Stimulated activated CD8-positive, alpha-beta memory T cell treated with anti-CD3 and anti-CD28 coated beads, Interleukin-7, amount 100 ng/mL, for 48 hours (primary cell): ENCODE results near the gene EHD3.
"Not testable (repeated sequence)": the region's sequence is repeated elsewhere in the genome, so short reads cannot be mapped to it uniquely, and the experiment has no call there.

Source experiments
- DNase-seq, 2 donors: peaks; one replicate each; pipeline ENCODE4 v3.0.0-alpha.2; 2020; ENCODE audit warnings: low read depth in 1 of 2; ENCODE audit errors: extremely low read depth in 1 of 2

Gene EHD3

DNA sequence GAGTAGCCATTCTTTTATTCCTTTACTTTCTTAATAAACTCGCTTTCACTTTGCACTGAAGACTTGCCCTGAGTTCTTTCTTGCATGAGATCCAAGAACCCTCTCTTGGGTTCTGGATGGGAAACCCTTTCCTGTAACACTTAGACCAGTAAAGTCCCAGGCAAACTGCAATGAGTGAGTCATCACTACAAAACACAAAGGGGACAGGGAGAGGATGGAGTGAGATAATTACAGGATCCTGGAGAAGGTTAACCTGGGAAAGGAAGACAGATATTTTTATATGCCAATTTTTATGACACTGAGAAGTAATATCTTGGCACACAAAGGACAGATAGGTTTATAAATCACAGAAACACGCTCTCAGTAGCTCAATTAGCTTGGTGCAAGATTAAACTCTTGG is 48.7 kb downstream of the EHD3 start:
- DNase-seq: no peak

DNA sequence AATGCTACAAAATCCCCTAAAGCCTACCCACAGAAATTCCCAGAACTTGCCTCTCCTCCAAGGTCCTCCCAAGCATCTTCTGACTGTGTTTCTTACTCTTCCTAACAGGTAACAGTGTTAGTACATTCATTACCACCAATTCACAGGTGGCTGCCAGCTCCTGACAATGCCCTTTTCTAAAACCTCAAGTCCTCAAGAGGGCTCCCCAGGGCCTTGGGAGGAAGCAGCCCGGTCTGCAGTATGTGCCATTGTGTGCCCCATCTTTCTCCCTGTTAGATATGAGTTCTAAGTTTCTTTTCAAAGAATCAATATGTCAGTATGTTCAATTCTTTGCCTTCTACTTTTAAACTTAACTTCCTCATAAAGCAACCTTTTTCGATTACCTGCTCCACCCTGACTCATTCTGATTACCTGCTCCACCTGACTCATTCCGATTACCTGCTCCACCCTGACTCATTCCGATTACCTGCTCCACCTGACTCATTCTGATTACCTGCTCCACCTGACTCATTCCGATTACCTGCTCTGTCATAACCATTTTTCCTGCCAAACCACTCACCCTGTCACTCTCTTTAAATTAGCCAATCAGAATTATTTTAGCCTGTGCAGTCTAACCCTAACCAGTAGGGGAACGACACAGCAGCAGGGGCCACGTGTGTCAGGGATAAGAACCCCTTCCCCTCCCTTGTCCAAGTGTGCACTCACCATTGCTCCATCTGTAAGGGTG is 49.4 kb downstream of the EHD3 start:
- not testable (repeated sequence) for DNase-seq

DNA sequence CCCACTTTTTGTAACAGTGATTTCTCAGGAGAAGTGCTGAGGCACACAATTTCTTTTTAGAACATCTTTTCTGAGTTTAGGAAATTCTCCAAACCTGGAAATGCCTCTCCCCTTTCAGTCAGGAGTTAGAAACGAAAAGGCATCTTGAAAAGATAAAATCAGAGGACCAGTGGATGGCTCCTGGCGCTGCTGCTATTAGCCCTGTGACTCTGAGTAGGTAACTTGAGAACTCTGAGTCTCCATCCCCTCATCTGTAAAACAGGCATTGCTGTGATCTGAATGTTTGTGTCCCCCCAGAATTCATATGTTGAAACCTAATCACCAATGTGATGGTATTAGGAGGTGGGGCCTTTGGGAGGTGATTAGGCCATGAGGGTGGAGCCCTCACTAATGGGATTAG is 50.2 kb downstream of the EHD3 start:
- DNase-seq: no peak

DNA sequence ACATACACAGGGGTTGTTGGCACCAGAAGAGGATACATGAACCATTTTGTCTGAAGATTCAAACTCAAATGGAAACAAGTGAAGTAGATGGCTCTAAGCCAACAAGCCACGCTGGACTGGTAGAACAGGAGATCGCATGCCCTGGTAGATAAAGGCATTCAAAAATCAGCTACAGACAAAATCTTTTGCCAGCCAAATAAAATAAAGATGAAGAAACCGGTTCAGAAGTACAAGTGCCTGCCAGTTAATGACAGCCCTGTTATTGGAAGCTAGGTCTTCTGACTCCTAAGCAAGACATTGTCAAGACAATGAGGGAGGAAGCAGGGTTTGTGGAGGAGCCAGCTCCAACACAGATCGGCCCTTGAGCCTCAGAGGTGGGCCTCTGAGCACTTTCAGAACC is 52.3 kb downstream of the EHD3 start:
- DNase-seq: no peak

DNA sequence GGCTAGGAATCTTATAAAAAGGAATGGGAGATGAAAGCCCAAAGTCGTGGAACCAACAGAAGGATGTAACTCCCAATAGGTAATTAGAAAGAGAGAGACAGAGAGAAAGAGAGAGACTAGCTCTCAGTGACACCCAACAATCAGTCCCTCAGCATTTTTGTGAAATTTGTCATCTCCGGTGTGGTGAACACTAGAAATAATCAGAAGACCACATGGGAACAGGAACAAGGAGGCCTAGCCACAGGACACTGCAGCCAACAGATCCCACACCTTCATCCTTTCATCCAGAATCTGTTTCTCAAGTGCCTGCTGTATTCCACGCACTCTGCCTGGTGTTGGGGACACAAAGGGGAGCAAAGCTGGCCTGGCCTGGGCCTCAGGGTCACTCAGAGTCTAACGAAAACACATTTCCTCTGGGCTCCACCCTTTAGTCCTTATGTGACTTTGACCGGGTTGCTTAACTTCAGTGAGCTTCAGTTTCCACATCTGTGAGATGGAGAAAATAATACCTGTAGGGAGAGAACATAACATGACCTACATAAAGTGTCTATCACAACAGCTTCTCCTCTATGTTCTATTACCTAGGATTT is 53.1 kb downstream of the EHD3 start:
- DNase-seq: no peak

DNA sequence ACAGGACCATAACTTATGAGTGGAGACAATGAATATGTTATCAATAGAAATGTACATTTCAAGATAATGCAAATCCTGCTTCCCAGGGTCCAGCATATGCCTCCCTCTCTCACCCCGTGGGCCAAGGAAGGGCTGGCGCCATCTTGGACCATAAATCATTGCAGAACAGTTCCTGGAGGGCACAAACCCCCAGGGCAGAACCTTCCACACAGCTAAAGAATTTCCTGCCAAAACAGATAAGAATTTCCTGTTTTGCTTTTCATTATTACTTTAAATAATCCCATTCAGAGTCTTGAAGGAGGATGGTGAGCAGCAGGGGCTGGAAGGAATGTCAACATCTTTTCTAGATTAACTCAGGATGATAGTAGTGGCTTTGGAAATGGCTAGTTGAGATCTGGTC is 53.7 kb downstream of the EHD3 start:
- DNase-seq: no peak

DNA sequence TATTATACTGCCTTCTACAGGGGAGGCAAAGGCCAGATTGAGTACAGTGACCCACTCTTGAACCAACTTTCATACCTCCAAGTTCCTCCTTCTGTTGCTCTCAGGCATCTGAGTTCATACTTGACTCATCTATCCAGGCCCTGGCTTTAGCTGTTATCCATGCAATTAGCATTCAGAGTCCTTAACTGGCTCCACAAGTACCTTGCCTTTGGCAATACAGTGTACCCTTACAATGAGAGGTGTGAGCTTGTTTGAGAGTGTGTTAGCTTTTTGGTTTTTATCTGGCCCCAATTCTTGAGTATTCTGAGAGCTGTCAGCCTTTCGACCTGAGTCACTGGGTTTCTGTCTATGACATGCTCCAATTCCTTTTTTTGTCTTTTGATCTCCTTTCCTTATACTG is 60.2 kb downstream of the EHD3 start:
- no peak for DNase-seq

DNA sequence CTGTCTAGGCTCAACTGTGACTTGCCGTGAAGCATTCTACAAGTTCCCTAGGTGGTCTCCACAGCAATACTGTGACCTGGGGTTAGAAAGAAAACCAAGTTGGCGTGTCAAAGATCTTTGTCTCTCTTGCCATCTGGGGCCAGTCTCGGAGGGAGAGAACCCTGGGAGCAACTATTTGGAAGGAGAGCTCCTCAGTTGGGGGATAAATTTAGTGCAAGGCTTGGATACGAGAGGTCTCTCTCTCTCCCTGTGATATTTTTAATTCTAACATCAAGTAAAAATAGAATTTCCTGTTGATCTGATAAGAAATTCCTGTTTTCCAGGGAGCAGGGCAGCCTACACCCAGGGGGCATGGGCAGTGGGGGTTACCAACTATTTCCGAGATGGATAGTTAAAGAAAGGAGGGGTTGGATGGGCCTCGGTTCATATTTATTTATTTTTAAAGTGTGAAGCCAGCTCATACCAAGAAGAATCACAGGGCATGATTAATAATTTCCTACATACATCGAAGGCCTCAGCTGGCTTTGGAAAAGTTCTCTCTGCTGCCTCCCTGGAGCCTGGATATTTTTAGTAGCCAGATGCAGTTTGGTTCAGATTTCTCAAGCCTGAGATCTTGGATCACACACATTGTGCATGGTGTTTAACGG is 62.8 kb downstream of the EHD3 start:
- DNase-seq: no peak

DNA sequence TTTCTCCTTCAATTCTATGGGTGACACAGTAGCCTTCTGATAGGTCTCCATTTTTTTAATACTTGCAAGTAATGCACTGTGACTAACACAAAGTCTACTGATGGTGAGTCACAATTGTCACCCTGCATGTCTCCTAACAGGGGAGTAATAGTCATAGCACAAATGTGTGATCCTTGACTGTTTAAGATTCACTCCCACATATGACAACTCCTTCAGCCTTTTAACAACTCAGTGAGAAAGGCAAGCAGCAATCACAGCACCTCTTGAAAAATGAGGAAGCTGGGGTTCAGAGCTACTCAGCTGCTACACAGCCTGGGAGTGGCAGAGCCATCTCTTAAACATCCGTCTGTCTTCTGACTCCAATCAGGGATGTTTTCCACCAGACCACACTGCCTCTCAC is 63.8 kb downstream of the EHD3 start:
- DNase-seq: no peak

DNA sequence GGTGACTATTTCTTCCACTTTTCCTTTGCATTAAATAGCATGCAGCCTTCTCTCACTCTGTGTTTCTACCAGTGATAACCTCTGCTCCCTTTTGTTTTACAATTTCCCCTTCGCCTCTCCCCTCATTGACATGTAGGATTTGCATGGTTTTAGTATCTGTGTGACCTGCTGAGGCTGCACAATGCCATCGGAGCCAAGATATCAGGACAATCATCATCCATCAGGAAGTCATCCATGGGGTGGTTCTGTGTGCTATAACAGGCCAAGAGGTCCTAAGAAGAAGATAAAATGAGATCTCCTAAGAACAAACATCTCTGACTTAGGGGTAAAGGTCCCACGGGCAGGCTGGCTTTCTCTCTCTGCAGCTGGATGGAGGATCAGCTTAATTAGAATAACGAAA is 65.6 kb downstream of the EHD3 start:
- no peak for DNase-seq

DNA sequence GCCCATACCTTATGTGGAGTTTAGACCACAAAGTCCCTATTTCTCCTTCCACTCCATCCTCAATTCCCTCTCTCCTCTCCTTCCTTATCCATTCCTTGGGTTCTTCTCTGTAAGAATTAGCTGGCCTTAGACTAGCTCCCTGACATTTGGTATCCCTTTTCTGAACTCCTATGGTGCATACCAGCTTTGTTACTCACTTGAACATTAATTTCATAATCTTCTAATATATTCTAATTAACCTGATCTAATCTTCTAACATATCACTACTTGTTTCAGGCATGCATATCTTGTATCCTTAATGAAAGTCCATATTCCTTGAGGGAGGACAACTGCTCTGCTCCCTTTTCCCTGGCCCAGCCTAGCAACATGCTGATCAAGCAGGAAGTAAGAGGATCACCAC is 66.4 kb downstream of the EHD3 start:
- DNase-seq: no peak

DNA sequence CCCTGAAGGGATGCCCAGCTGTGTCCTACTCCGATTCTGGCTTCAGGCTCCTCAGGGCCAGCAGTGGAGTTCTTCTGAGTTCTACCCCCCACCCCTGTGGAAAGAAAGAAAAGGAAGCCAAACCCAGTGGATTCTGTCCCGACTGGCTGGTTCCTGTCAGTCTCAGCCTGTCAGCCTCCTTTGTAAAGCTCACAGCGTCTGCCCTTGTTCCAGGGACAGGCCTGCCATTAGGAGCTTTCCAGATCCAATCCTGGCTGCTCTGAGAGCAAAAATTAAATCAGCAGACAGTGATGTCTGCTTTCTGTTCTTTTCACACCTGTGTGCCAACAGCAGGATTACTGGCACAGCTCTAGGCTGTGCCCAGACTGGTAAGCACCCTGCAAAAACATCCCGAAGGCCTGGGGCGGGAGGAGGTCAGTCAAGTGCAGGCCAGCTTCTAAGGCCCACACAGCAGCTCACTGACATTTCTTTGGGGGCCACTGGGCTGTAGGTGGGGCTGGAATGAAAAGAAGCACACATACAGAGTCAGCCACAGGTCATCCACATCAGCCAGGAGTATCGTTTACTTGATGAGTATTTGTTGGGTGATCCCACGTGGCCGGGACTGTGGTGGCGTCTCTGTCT is 69.1 kb downstream of the EHD3 start:
- DNase-seq: no peak

DNA sequence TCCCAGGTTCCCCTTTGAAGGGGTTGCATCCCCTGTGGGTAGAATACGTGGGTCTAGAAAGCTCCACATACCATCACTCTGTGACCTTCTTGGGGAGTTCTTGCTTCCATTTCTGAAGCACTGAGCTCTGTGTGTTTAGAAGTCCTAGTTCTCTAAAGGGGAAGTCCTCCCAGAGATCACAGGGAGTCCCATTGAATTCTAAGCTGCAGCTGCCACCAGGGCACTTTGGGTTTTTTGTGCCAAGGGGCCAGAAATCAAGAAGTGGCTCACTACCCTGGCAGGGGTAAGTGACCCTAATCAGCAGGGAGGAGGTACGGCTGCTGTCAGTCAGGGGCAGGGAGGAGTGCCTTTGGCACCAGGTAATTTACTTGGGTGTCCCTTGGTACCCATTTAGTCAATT is 70.9 kb downstream of the EHD3 start:
- no peak for DNase-seq

DNA sequence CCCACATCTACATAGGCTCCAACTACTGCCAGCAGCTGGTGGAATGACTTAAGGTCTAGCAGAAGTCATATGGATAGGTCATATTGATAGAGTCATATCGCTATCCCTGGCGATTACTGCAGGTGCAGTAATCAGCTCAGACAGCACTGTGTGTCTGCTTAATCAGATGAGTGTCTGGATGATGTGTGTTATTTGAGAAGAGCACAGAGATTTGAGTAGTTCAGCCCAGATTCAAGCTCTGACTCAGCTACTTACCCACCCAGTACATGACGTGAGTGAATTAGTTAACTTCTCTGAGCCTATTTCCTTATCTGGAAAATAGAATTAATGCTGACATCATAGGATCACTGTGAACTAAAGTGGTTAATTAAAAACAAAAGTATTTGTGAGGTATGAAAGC is 78.9 kb downstream of the EHD3 start:
- no peak for DNase-seq

DNA sequence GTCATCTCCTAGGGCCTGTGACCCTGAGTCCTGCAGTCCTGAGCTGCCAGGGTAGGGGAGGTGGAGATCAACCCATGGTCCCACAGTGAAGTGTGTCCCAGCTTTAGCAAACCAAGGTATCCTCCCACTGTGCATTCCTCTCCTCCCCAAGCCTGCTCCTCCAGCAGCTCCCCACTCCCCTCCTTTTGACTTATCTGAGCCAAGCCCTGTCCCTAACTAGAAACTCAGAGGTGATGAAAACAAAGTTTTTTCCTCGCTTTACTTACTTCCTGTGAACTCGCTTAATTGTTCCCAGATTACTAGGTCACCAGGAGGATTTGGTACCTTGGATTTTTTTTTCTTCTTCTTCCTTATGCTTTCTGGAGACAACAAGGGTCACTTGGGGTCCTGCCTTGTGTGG is 80.8 kb downstream of the EHD3 start:
- no peak for DNase-seq

DNA sequence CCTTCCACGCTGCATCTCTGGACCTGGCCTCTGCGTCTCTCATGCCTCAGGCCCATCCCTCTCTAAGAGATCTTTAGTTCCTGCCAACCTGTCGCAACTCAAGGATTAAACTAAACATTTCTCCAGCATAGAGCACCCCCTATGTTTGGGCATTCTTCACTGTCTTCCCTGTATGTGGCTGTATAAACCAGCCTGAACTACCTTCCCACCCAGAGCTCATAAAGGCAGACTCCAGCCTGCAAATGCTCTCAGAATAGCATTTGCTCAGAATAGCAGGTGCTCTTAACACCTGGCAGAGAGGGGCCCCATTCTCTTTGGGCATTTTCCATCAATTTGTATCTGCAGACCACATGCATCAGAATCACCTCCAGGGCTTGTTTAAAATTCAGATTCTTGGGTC is 83.4 kb downstream of the EHD3 start:
- DNase-seq: no peak

DNA sequence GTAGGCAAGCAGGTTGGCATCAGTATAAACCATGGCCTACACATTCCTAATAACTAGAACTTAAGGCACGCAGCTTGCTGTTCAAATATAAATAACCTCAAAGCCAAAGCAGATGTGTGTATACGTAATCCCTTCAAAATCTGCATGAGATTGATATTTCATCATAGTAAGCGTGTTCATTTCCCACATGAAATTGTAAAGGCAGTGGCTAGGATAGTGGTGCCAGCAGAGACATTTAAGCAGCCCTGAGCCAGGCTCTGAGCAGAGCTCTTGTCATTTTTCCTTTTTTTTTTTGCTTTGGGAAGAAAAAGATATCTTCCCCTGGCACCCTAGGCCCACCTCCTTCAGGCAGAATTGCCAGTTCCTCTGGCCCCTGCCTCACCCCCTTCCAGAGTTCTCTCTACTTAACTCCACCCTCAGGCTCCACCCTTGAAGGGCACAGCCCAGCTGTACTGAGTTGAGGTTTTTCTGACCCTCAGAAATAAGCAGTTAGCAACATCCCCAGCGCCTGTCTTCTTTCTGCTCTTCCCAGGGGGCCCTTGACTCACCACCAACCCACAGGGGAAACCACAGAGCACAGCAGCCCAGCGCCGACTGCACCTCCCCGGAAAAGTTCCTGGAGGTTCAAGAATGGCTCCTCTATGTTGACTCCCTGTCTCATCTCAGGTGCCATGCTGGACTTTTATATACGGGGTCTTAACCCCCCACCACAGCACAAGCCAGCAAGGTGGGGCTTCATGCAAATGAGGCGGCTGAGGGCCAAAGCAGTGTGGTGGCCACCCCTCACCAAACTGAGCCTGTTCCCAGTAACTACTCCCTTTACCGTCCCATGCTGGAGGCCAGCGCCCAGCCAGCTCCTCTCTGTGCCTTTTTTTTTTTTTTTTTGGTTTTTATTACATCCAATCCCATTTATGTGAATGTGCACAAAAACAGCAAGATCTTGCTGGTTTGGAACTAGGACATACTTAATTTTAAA is 84.7 kb downstream of the EHD3 start:
- peak; percentile 9 to 14 for DNase-seq
